Stimulated activated naive CD8-positive, alpha-beta T cell treated with anti-CD3 and anti-CD28 coated beads, Interleukin-15, amount 100 ng/mL, for 72 hours (primary cell): ENCODE measurements around the gene NFIC.
"Not testable (repeated sequence)": the region's sequence is repeated elsewhere in the genome, so short reads cannot be mapped to it uniquely, and the experiment has no call there.

Experiments
- ATAC-seq: fragments of 150-1000 bp; cut with Tn5 transposase; 2 replicates; pipeline ENCODE4 v1.10.0; 2021; ENCODE audit warnings: mild to moderate bottlenecking, moderate library complexity
- DNase-seq, 2 donors: peaks; one replicate each; pipeline ENCODE4 v3.0.0; 2021 to 2022
- H3K27ac Mint-ChIP-seq, 2 donors: one replicate each; pipeline ENCODE4 v1.8.0; 2022; ENCODE audit warnings: mild to moderate bottlenecking in 2 of 2, mixed read lengths in 2 of 2, moderate library complexity in 2 of 2
- H3K27me3 Mint-ChIP-seq: one replicate; pipeline ENCODE4 v1.8.0; 2022; ENCODE audit warnings: mixed read lengths
- H3K4me1 Mint-ChIP-seq: one replicate; pipeline ENCODE4 v1.8.0; 2022; ENCODE audit warnings: mild to moderate bottlenecking, mixed read lengths
- H3K4me3 Mint-ChIP-seq, 2 donors: one replicate each; pipeline ENCODE4 v1.8.0; 2022; ENCODE audit warnings: mild to moderate bottlenecking in 2 of 2, mixed read lengths in 2 of 2, moderate library complexity in 1 of 2
- H3K9me3 Mint-ChIP-seq, 2 donors: one replicate each; pipeline ENCODE4 v1.8.0; 2022; ENCODE audit warnings: mixed read lengths in 2 of 2

NFIC gene

GRCh38 chr19:3408996-3409345 lies 42.6 kb downstream of the NFIC start:
- no peaks in the 10 kb centered on the region for H3K9me3 Mint-ChIP-seq
- no peak for DNase-seq
- H3K27ac Mint-ChIP-seq: no peak overlapping the region
- no peak overlapping the region for H3K4me3 Mint-ChIP-seq
- ATAC-seq: no peak
- H3K27me3 Mint-ChIP-seq: no peaks in the 10 kb centered on the region
- no peaks in the 10 kb centered on the region for H3K4me1 Mint-ChIP-seq

DNA sequence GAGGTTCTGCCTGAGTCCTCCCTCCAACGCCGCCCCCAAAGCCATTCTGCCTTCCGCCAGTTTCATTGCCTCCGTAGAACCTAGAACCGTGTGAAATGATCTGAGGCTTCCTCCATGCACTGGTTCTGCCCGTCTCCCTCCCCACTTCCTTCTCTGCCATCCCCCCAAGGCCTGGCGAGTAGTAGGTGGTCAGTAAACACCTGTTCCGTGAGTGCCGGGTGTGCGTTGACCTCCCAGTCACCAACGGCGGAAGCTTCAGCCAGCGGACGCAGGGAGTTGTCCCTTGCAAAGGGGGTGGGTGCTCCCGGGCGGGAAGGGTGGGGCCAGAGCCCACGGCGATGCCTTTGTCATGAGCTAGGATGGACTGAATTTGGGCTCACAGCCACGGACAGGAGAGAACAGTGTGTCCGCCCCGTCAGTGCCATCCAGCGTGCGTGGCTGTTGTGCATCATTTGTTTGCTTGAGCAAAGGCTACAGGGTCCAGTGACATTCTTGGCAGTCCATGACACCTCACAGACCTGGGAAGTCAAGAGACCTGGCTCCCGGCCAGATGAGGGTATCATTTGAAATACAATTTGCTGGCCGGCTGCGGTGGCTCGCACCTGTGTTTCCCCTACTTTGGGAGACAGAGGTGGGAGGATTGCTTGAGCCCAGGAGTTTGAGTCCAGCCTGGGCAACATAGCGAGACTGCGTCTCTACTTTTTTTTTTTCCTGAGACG lies 43.1 kb downstream of the NFIC start:
- no peak for ATAC-seq
- no peak for DNase-seq
- Mint-ChIP-seq H3K27ac (no peak overlapping the region), H3K27me3 (no peaks in the 10 kb centered on the region), H3K4me3 (no peak overlapping the region), H3K4me1 (no peaks in the 10 kb centered on the region), H3K9me3 (no peaks in the 10 kb centered on the region)

- ATAC-seq (no peak), DNase-seq (no peak)
- Mint-ChIP-seq H3K9me3 (no peaks in the 10 kb centered on the region), H3K4me1 (no peaks in the 10 kb centered on the region), H3K27me3 (no peaks in the 10 kb centered on the region), H3K27ac (peak overlapping the region in 1 of 2 donors; percentile 80), H3K4me3 (no peak overlapping the region)
Observed at GRCh38 chr19:3411636-3412035, 45.3 kb downstream of the NFIC start.

GRCh38 chr19:3412066-3412465 lies 45.7 kb downstream of the NFIC start:
- no peak for ATAC-seq
- DNase-seq: no peak
- H3K4me3 Mint-ChIP-seq: no peak overlapping the region
- no peaks in the 10 kb centered on the region for H3K27me3 Mint-ChIP-seq
- H3K4me1 Mint-ChIP-seq: no peaks in the 10 kb centered on the region
- no peaks in the 10 kb centered on the region for H3K9me3 Mint-ChIP-seq
- H3K27ac Mint-ChIP-seq: no peak overlapping the region

DNA sequence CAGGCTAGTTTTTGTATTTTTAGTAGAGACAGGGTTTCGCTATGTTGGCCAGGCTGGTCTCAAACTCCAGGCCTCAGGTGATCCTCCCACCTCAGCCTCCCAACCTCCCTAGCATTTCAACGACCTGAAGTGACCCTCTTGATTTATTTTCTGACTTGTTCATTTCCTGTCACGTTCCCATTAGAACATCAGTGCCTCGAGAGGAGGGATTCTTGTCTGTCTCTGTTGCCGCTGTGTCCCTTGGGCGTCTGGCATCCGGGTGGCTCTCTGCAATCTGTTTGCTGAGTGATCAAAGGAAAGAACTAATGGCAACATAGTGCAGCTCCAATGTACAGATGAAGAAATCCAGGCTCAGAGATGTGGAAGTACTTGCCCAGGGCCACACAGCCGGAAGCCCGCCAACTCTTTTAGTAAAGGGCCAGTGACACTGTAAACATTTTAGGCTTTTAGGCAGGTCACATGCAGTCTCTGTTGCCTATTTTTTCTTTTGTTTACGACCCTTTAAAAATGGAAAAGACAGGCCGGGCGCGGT lies 47.5 kb downstream of the NFIC start:
- Mint-ChIP-seq H3K4me3 (no peak overlapping the region), H3K9me3 (no peaks in the 10 kb centered on the region), H3K4me1 (no peaks in the 10 kb centered on the region), H3K27me3 (no peaks in the 10 kb centered on the region), H3K27ac (no peak overlapping the region)
- ATAC-seq (no peak), DNase-seq (no peak)

DNA sequence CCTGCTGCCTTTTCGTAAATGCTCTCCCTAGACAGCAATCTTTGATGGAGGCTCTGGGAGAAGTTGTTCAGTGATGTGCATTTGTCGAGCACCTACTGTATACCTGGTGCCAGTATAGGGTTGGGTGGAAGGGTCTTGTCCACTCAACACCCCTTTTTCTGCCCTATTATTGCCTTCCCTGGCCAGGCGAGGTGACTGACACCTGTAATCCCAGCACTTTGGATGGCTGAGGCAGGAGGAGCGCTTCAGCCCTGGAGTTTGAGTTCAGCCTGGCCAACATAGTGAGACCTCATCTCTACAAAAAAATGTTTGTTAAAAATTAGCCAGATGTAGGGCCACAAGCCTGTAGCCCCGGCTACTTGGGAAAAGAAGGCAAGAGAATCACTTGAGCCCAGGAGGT lies 49.3 kb downstream of the NFIC start:
- ATAC-seq (no peak), DNase-seq (no peak)
- Mint-ChIP-seq H3K4me3 (no peak overlapping the region), H3K4me1 (no peaks in the 10 kb centered on the region), H3K9me3 (no peaks in the 10 kb centered on the region), H3K27me3 (no peaks in the 10 kb centered on the region), H3K27ac (no peak overlapping the region)

- DNase-seq (no peak), ATAC-seq (no peak)
- no peak overlapping the region for H3K4me3 Mint-ChIP-seq
- no peak overlapping the region for H3K27ac Mint-ChIP-seq
- no peaks in the 10 kb centered on the region for H3K4me1 Mint-ChIP-seq
- no peaks in the 10 kb centered on the region for H3K27me3 Mint-ChIP-seq
- no peaks in the 10 kb centered on the region for H3K9me3 Mint-ChIP-seq
Observed at GRCh38 chr19:3420244-3420755, 53.9 kb downstream of the NFIC start.

DNA sequence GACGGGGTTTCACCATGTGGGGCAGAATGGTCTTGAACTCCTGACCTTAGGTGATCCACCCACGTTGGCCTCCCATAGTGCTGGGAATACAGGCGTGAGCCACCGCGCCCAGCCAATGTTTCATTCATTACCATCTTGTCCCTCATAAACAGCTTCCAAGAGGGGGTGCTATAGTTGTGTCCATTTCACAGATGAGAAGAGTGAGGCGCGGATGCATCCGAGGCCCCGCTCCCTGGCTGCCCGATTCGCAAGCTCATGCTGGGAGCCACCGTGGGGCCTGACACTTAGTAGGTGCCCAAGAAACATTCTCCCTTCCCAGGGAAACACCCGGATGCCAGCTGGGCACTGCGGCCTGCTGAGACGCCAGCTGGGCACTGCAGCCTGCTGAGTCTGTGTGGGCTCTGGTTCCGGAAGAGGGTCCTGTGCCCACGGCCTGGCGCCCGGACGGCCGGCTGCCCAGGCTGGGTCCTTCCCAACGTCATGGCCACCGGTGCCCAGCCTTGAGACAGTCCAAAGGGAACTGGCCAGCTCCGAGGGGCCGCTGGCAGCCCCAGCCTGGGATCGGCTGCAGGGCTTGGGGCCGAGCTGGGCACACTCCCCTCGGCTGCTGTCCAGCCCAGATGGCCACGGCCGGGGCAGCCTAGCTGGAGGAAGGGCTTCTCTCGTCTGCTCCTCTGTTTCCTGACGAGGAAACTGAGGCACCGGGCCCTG lies 54.7 kb downstream of the NFIC start:
- no peaks in the 10 kb centered on the region for H3K4me1 Mint-ChIP-seq
- DNase-seq (no peak), ATAC-seq (no peak)
- no peaks in the 10 kb centered on the region for H3K9me3 Mint-ChIP-seq
- H3K27me3 Mint-ChIP-seq: no peaks in the 10 kb centered on the region
- no peak overlapping the region for H3K4me3 Mint-ChIP-seq
- no peak overlapping the region for H3K27ac Mint-ChIP-seq

GRCh38 chr19:3421656-3422055 lies 55.3 kb downstream of the NFIC start:
- H3K27ac Mint-ChIP-seq: not testable (repeated sequence)

DNA sequence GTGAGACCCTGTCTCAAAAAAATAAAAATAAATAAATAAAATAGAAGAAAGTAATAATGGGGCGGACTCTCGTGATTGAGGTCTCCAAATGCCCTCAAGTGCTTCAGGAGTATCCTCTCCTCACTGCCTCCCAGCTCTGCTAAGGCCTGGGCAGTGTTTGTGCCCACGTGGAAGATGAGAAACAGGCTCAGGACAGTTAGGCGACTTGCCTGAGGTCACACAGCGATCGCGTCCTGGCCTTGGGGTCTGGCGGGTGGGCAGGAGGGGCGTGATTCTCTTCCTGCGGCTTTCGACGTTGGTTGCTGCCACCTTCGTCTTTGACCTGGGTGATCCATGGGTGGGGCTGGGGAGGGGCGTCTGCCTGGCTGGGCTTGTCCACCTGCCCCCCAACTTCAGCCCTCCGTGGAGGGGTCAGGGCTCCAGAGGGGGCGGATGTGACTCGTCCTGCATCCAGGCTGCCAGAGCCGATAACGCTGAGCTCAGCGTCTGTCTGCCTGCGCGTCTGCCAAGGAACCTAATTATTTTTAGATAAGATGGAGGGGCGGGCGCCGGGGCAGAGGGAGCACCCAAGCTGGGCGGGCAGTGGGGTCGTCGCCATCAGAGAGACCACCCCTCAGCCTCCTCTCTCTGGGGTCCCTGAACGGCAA lies 56.9 kb downstream of the NFIC start:
- Mint-ChIP-seq H3K9me3 (no peaks in the 10 kb centered on the region), H3K27me3 (no peaks in the 10 kb centered on the region), H3K4me1 (peaks cover 4% of the 10 kb centered on the region), H3K4me3 (no peak overlapping the region), H3K27ac (peak overlapping the region in 1 of 2 donors; percentile 27)
- no peak for DNase-seq
- no peak for ATAC-seq

More at GRCh38 chr19:3421656-3422055, 55.3 kb downstream of the NFIC start:
- not testable (repeated sequence) for H3K4me3 Mint-ChIP-seq, H3K4me1 Mint-ChIP-seq, ATAC-seq, DNase-seq, H3K27me3 Mint-ChIP-seq, H3K9me3 Mint-ChIP-seq

- H3K4me1 Mint-ChIP-seq: peaks cover 6% of the 10 kb centered on the region
Observed at GRCh38 chr19:3426433-3426832, 60.0 kb downstream of the NFIC start.

DNA sequence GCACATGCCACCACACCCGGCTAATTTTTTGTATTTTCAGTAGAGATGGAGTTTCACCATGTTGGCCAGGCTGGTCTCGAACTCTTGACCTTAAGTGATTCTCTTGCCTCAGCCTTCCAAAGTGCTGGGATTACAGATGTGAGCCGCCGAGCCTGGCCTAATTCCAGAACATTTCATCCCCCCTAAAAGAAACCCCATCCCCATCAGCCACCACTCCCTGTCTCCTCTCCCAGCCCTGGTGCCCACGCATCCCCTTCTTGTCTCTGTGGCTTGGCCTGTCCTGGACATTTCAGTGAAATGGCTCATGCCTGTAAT lies 63.9 kb downstream of the NFIC start:
- Mint-ChIP-seq H3K9me3 (peaks cover 0 to 13% of the 10 kb centered on the region in 2 donors), H3K4me1 (peaks cover 21% of the 10 kb centered on the region)
- not testable (repeated sequence) for H3K4me3 Mint-ChIP-seq, H3K27me3 Mint-ChIP-seq, H3K27ac Mint-ChIP-seq, ATAC-seq, DNase-seq

More at GRCh38 chr19:3426433-3426832, 60.0 kb downstream of the NFIC start:
- no peaks in the 10 kb centered on the region for H3K9me3 Mint-ChIP-seq
- no peak overlapping the region for H3K27ac Mint-ChIP-seq
- no peak for DNase-seq
- no peak for ATAC-seq
- H3K27me3 Mint-ChIP-seq: no peaks in the 10 kb centered on the region
- H3K4me3 Mint-ChIP-seq: no peak overlapping the region

DNA sequence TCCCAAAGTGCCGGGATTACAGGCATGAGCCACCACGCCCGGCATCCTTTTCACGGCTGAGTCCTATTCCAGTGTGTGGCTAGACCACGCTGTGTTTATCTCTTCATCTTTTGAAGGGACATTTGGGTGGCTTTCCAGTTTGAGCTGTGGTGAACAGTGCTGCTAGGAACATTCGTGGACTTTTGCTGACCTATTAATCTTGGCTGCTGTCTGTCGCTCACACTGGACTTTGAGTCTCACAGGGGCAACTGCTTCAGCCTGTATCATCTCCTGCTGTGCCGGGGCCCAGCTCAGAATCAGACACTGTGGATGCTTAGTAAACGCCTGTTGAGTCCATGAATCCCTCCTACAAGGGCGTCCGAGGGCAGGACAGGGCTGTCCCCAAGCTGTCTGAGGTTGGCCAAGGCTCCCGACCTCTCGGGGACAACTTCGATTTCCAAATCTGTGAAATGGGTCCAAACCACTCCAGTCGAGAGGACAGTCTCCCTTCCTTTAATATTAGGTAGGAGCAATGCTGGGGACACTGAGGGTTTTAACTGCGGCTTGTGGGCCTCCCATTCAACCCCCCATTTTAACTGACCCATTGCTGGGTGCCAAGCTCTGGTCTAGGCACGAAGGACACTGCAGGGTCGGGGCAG lies 65.5 kb downstream of the NFIC start:
- H3K27me3 Mint-ChIP-seq: no peaks in the 10 kb centered on the region
- no peak overlapping the region for H3K4me3 Mint-ChIP-seq
- ATAC-seq: no peak
- peaks cover 27% of the 10 kb centered on the region for H3K4me1 Mint-ChIP-seq
- DNase-seq: no peak
- H3K27ac Mint-ChIP-seq: no peak overlapping the region
- peaks cover 0 to 13% of the 10 kb centered on the region in 2 donors for H3K9me3 Mint-ChIP-seq

- DNase-seq (no peak), ATAC-seq (no peak)
- no peaks in the 10 kb centered on the region for H3K27me3 Mint-ChIP-seq
- H3K9me3 Mint-ChIP-seq: peaks cover 0 to 13% of the 10 kb centered on the region in 2 donors
- peak overlapping the region in 1 of 2 donors; percentile 72 for H3K27ac Mint-ChIP-seq
- no peak overlapping the region for H3K4me3 Mint-ChIP-seq
- H3K4me1 Mint-ChIP-seq: peaks cover 23% of the 10 kb centered on the region
Observed at GRCh38 chr19:3433313-3433712, 66.9 kb downstream of the NFIC start.

- Mint-ChIP-seq H3K9me3 (peaks cover 0 to 13% of the 10 kb centered on the region in 2 donors), H3K4me3 (peak overlapping the region; percentile 88 to 98), H3K27ac (peak overlapping the region; percentile 99 to 100), H3K4me1 (peaks cover 21% of the 10 kb centered on the region), H3K27me3 (no peaks in the 10 kb centered on the region)
- DNase-seq: no peak
- no peak for ATAC-seq
Observed at GRCh38 chr19:3433805-3434540, 67.6 kb downstream of the NFIC start.
